MCF 10A (cell line): ENCODE measurements around the gene IFNL4. TPM values are rescaled to one million over a fixed set of nuclear protein-coding genes. Genes with fewer than 3 reads are reported as not detected.
"Not testable (repeated sequence)": the region's sequence is repeated elsewhere in the genome, so short reads cannot be mapped to it uniquely, and the experiment has no call there.

ENCODE experiments used
- BruUV-seq: library from RNA; stranded (reverse); fragments of 400-500 nt; replicated peaks from 2 replicates; lab custom pipeline; 2021; lab: Mats Ljungman, UMichigan
- CTCF ChIA-PET: fragments of 300-600 bp; sonication (Branson Sonifier 250); formaldehyde crosslinking; extraction: SDS; loops from one replicate; lab custom pipeline; 2021; ENCODE audit warnings: antibody characterized with exemption, inconsistent platforms; lab: Yijun Ruan, JAX
- POLR2A ChIA-PET: fragments of 300-600, 350-650 bp; sonication (Branson Sonifier 250); formaldehyde crosslinking; extraction: SDS; loops from one replicate; lab custom pipeline; 2020; ENCODE audit warnings: antibody characterized with exemption, inconsistent platforms; lab: Yijun Ruan, JAX
- DNase-seq: peaks from one replicate; pipeline ENCODE4 v3.0.0-alpha.2; 2018; ENCODE audit not compliant: unreplicated experiment
- H3K27ac Mint-ChIP-seq: one replicate; pipeline ENCODE4 v1.8.0; 2022; ENCODE audit warnings: mild to moderate bottlenecking, low read depth, mixed read lengths; ENCODE audit not compliant: unreplicated experiment
- H3K27me3 Mint-ChIP-seq: one replicate; pipeline ENCODE4 v1.8.0; 2022; ENCODE audit warnings: mixed read lengths; ENCODE audit not compliant: insufficient read depth, unreplicated experiment
- H3K36me3 Mint-ChIP-seq: one replicate; pipeline ENCODE4 v1.8.0; 2022; ENCODE audit warnings: mild to moderate bottlenecking, moderate library complexity, mixed read lengths; ENCODE audit not compliant: insufficient read depth, unreplicated experiment
- H3K4me1 Mint-ChIP-seq: one replicate; pipeline ENCODE4 v1.8.0; 2022; ENCODE audit warnings: mixed read lengths; ENCODE audit not compliant: insufficient read depth, unreplicated experiment
- H3K4me3 Mint-ChIP-seq: one replicate; pipeline ENCODE4 v1.8.0; 2022; ENCODE audit warnings: mild to moderate bottlenecking, moderate library complexity, mixed read lengths; ENCODE audit not compliant: unreplicated experiment
- H3K9me3 Mint-ChIP-seq: one replicate; pipeline ENCODE4 v1.8.0; 2022; ENCODE audit warnings: mixed read lengths; ENCODE audit not compliant: unreplicated experiment
- intact Hi-C: fragments of 100-400 bp; cut with micrococcal nuclease; formaldehyde crosslinking; loops from 2 replicates; pipeline ENCODE4 v1.14.1; 2022
- total RNA-seq: library from RNA; stranded (reverse); gene quantifications from 2 replicates; pipeline ENCODE4 v1.2.3, GENCODE V29; 2022
- TF ChIP-seq, protein P1 (sequence below): fragments of 200-600 bp; IDR thresholded peaks from one replicate; pipeline ENCODE4 v1.8.0; 2022; ENCODE audit warnings: antibody characterized with exemption, mild to moderate bottlenecking; ENCODE audit not compliant: unreplicated experiment

Gene IFNL4
- total RNA-seq, 1 experiment from 2014 or later: not detected

DNA sequence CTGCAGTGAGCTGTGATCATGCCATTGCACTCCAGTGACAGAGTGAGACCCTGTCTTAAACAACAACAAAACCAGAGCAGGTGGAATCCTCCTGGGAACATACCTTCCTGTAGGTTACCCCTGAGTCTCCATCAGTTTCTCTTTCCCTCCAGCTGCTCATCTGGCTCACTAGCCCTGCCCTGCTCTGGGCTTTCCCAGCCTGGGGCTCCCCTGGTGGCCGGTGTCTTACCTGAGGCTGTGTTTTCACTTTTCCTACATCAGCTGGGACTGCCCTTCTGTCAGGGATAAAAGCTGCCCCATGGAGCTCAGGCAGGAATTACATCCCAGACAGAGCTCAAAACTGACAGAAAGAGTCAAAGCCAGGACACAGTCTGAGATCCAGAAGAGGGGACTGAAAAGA is 19.4 kb upstream of the IFNL4 start, which contains the start of gene IFNL2:
IFNL2 (plus strand) TSS at position 312 of the 400 bp plus-strand sequence. CDS start 173 bp downstream, outside the sequence.
- H3K36me3 Mint-ChIP-seq, POLR2A ChIA-PET, BruUV-seq: not testable (repeated sequence)

DNA sequence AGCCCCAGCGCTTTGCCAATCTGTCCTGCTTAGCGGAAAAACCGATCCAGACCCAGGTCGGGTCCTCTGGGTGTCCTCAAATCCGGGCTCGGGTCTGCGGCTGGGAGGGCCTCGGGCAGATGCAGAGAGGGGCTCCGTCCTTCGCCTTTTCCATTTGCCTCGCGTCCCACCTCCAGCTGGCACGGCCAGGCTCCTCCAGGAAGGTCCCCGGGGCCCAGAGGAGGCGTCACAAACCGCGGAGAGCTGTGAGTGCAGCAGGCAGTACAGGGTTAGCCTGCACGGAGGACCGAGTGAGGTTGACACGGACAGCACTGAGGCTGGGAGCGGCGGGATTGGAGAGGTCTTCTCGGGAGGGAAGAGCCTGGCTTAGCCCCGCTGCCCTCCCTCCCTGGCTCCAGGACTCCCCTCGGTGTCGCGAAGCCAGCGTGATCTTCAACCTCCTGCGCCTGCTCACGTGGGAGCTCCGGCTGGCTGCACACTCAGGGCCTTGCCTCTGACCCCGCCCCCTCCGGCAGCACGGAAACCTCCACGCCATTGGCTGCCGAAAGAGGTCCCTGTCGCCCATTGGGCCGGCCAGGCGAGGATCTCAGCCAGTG is 16.8 kb upstream of the IFNL4 start:
- TF ChIP-seq, protein P1, sequence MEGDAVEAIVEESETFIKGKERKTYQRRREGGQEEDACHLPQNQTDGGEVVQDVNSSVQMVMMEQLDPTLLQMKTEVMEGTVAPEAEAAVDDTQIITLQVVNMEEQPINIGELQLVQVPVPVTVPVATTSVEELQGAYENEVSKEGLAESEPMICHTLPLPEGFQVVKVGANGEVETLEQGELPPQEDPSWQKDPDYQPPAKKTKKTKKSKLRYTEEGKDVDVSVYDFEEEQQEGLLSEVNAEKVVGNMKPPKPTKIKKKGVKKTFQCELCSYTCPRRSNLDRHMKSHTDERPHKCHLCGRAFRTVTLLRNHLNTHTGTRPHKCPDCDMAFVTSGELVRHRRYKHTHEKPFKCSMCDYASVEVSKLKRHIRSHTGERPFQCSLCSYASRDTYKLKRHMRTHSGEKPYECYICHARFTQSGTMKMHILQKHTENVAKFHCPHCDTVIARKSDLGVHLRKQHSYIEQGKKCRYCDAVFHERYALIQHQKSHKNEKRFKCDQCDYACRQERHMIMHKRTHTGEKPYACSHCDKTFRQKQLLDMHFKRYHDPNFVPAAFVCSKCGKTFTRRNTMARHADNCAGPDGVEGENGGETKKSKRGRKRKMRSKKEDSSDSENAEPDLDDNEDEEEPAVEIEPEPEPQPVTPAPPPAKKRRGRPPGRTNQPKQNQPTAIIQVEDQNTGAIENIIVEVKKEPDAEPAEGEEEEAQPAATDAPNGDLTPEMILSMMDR: no peak
- CTCF ChIA-PET: no interaction called here
- Mint-ChIP-seq H3K9me3 (no peaks in the 10 kb centered on the region), H3K4me1 (no peaks in the 10 kb centered on the region), H3K36me3 (no peaks in the 10 kb centered on the region), H3K4me3 (no peak overlapping the region), H3K27ac (no peak overlapping the region), H3K27me3 (peaks cover 54% of the 10 kb centered on the region)
- POLR2A ChIA-PET: no interaction called here
- intact Hi-C loops: no loop called here
- BruUV-seq: no TSS peak
- DNase-seq: no peak

More for the DNA sequence above, 19.4 kb upstream of the IFNL4 start, which contains the start of gene IFNL2:
- H3K27ac Mint-ChIP-seq, H3K4me1 Mint-ChIP-seq, intact Hi-C loops, CTCF ChIA-PET, H3K4me3 Mint-ChIP-seq, H3K9me3 Mint-ChIP-seq, DNase-seq: not testable (repeated sequence)
- peaks cover 45% of the 10 kb centered on the region for H3K27me3 Mint-ChIP-seq

DNA sequence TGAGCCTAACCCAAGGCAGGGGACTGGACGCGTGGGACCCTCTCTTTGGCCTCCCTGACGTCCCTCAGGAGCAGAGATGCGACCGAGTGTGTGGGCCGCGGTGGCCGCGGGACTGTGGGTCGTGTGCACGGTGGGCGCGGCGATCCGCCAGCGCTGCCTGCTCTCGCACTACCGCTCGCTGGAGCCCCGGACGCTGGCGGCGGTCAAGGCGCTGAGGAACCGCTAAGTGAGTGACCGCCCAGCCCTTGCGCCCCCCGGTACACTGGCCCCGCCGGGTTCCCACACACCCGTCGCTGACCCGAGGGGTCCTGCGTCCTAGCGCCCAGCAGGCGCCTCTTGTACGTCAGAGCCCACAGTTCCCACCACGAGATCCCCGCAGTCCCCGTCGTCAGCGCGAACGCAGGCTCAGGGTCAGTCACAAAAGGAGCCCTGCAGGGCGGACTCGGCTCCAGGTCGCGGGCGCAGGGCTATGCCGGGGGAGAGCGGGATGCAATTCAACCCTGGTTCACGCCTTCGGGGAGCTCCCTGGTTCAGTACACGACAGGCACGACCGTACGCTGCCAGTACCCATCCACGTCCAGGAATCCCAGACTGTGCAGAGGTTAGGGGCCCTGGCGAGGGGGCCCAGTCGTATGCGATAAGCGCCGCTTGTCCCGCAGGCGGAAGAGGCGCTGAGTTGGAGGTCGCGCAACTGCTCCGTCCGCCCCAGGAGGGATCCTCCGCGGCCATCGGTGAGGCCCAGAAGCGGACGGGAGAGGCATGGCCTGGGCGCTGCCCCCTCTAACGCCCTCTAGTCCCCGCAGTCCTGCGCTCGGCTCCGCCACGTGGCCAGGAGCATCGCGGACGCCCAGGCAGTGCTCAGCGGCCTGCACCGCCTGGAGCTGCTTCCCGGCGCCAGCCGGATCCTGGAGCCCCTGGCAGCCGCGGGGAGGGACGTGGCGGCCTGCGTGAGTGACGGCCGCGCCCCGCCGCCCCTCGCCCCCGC is 15.9 kb upstream of the IFNL4 start:
- BruUV-seq: no TSS peak
- Mint-ChIP-seq H3K4me1 (no peaks in the 10 kb centered on the region), H3K27me3 (peaks cover 47% of the 10 kb centered on the region), H3K27ac (no peak overlapping the region), H3K9me3 (no peaks in the 10 kb centered on the region), H3K4me3 (no peak overlapping the region), H3K36me3 (no peaks in the 10 kb centered on the region)
- TF ChIP-seq, protein P1: no peak
- CTCF ChIA-PET: no interaction called here
- no peak for DNase-seq
- POLR2A ChIA-PET: no interaction called here
- intact Hi-C loops: no loop called here

DNA sequence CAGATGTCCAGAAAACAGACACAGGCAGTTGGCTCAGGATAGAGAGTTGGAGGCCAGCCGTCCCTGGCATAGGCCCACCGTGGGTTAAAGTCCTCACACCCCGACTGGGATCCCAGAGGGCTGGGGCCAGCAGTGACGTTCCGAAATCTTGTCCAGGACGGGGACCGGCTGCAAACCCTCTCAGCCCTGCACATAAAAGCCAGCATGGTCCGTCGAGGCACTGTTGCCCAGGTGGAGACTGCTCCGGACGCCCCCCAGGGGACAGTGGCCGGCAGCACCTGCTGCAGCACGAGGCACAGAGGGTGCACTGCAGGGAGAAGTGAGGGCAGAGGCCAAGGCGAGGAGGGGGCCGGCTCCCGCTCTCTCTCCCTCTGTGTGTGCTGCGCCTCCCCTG is 15.3 kb upstream of the IFNL4 start:
- no TSS peak for BruUV-seq
- Mint-ChIP-seq H3K4me1 (no peaks in the 10 kb centered on the region), H3K9me3 (no peaks in the 10 kb centered on the region), H3K4me3 (no peak overlapping the region), H3K27me3 (peaks cover 47% of the 10 kb centered on the region), H3K36me3 (no peaks in the 10 kb centered on the region), H3K27ac (no peak overlapping the region)
- POLR2A ChIA-PET: interaction anchor here (0.7 kb wide), 1 partner anchor 70 kb away, joined by 3 read pairs; no protein-coding TSS in a partner anchor
- intact Hi-C loops: no loop called here
- TF ChIP-seq, protein P1: no peak
- DNase-seq: no peak
- CTCF ChIA-PET: no interaction called here
